ENCODE data around the gene CMTR1.

DNA sequence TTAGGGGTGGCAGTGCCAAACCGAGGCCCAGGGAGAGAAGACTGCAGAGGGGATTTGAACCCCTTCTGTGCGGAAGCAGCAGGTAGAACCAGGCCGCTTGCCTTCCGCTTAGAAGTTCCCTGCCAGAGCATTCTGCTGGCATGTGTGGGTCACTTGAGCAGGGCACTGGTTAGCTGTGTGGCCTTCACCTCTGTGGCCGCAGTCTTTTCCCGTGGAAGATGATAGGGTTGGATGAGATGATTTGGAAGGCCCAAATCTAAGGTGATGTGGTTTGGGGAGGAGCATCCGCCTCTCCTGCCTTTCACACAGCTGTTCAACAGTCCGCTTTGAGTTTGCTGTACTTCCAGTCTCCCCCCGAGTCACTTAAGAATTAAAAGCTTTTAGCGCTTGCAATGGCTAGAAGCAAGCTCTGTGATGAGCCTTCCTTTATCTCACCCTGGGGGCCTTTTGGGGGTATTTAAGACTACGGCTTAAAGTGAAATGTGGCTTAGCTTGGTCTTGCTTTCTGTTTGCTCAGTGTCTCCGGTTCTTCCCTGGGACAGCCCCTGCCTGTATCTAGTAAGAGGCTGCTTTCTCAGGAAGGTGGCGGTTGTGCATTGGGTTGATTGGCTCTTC is 743 bp downstream of the CMTR1 start:
- TF ChIP-seq, protein P1, sequence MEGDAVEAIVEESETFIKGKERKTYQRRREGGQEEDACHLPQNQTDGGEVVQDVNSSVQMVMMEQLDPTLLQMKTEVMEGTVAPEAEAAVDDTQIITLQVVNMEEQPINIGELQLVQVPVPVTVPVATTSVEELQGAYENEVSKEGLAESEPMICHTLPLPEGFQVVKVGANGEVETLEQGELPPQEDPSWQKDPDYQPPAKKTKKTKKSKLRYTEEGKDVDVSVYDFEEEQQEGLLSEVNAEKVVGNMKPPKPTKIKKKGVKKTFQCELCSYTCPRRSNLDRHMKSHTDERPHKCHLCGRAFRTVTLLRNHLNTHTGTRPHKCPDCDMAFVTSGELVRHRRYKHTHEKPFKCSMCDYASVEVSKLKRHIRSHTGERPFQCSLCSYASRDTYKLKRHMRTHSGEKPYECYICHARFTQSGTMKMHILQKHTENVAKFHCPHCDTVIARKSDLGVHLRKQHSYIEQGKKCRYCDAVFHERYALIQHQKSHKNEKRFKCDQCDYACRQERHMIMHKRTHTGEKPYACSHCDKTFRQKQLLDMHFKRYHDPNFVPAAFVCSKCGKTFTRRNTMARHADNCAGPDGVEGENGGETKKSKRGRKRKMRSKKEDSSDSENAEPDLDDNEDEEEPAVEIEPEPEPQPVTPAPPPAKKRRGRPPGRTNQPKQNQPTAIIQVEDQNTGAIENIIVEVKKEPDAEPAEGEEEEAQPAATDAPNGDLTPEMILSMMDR (IDR thresholded peaks at IDR 0.05): no peak
- no peak for TF ChIP-seq POLR2A (IDR thresholded peaks at IDR 0.05)

Data from ovary (tissue), 3 donors.